Fibroblast of lung (primary cell): ENCODE data around the gene OR9A2.

Experiments used
- EZH2 ChIP-seq: IDR thresholded peaks from 2 replicates; pipeline ENCODE4 v1.5.1; 2012; ENCODE audit warnings: low read length, control low read depth, mild to moderate bottlenecking; ENCODE audit errors: missing control alignments
- TF ChIP-seq, protein P1 (sequence below), 2 donors: IDR thresholded peaks in 1 of 2; conservative IDR thresholded peaks in 1 of 2; 1 replicate in 1 of 2; 2 replicates in 1 of 2; pipeline ENCODE4 v1.5.1; 2011 to 2012; ENCODE audit warnings: low read length in 2 of 2, control low read depth in 1 of 2, inconsistent platforms in 1 of 2, low read depth in 1 of 2, mild to moderate bottlenecking in 1 of 2

DNA sequence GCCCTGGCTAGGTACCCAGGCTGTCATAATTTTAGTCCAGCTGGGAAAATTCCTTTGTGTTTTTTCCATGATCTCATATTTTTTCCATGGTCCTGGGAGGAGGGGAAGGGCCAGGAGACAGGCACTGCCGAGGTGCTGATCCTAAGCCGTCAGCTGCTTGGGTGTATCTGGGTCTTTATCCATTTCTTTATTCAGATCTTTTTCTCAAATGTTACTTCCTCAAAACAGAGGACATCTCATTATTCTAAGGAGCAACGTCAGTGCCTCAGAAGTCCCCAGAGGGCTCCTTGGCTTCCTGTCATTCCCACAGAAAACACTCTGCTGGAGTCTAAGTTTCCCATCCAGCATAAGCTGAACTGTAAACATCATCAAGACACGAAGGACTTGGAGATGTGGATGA lies 22.4 kb upstream of the OR9A2 start:
- TF ChIP-seq EZH2: no peak
- TF ChIP-seq, protein P1, sequence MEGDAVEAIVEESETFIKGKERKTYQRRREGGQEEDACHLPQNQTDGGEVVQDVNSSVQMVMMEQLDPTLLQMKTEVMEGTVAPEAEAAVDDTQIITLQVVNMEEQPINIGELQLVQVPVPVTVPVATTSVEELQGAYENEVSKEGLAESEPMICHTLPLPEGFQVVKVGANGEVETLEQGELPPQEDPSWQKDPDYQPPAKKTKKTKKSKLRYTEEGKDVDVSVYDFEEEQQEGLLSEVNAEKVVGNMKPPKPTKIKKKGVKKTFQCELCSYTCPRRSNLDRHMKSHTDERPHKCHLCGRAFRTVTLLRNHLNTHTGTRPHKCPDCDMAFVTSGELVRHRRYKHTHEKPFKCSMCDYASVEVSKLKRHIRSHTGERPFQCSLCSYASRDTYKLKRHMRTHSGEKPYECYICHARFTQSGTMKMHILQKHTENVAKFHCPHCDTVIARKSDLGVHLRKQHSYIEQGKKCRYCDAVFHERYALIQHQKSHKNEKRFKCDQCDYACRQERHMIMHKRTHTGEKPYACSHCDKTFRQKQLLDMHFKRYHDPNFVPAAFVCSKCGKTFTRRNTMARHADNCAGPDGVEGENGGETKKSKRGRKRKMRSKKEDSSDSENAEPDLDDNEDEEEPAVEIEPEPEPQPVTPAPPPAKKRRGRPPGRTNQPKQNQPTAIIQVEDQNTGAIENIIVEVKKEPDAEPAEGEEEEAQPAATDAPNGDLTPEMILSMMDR (conservative IDR thresholded peaks at IDR 0.05 in 1 of 2, IDR thresholded peaks at IDR 0.05 in 1 of 2; ENCODE audit: low read depth in 1 of 2, low read length in 2 of 2): no peak
